Measurements from ENCODE around the gene SIGLEC11. TPM values are rescaled to one million over a fixed set of nuclear protein-coding genes. Genes with fewer than 3 reads are reported as not detected.

The SIGLEC11 gene
- polyA plus RNA-seq, 1 of the 3 experiments (the other 2 are of a cell fraction), result not detected

DNA sequence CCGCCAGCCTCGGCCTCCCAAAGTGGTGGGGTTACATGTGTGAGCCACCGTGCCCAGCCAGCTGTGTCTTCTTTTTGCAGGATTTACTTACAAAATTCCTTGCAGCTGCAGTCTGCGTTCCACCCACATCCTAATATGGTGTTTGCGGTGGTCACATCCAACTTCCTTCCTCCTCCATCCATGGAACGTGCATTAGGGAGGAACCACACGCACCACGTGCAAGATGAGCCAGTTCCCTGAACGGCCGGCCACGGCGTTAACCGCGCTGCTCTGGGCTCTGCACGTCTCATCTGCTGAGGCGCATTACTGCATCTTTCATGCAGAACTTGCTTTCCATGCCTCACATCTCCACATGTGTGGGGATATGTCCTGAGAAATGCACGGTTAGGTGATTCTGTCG is 13.0 kb upstream of the SIGLEC11 start:
- Histone ChIP-seq H3K4me2 (no peak overlapping the region), H3K27me3 (ENCODE audit: insufficient read depth) (no peaks in the 10 kb centered on the region), H3K9me3 (no peaks in the 10 kb centered on the region), H3K4me1 (ENCODE audit: control insufficient read depth in 1 of 2, insufficient read depth in 2 of 2, low read depth in 1 of 2, low read length in 1 of 2) (no peaks in the 10 kb centered on the region), H3K36me3 (replicated peaks in 1 of 2; ENCODE audit: control insufficient read depth in 1 of 2, insufficient read depth in 2 of 2, low read length in 1 of 2) (no peaks in the 10 kb centered on the region), H3F3A (replicated peaks; ENCODE audit: insufficient read depth) (no peaks in the 10 kb centered on the region), H3K27ac (ENCODE audit: low read depth in 2 of 2, low read length in 1 of 2) (no peak overlapping the region), H4K20me1 (ENCODE audit: insufficient read depth) (no peaks in the 10 kb centered on the region), H3K79me2 (ENCODE audit: insufficient read depth) (no peaks in the 10 kb centered on the region), H3K4me3 (ENCODE audit: low read depth in 2 of 2, low read length in 1 of 2) (no peak overlapping the region), H3K9me2 (no peaks in the 10 kb centered on the region), H3K9ac (no peak overlapping the region), H2AFZ (ENCODE audit: low read depth) (no peak overlapping the region)
- 61% methylated on average over 18 of the region's 18 CpGs for WGBS (ENCODE audit: low lambda C conversion rate)
- DNase-seq, result no peak
- TF ChIP-seq, protein P1, sequence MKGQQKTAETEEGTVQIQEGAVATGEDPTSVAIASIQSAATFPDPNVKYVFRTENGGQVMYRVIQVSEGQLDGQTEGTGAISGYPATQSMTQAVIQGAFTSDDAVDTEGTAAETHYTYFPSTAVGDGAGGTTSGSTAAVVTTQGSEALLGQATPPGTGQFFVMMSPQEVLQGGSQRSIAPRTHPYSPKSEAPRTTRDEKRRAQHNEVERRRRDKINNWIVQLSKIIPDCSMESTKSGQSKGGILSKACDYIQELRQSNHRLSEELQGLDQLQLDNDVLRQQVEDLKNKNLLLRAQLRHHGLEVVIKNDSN (IDR thresholded peaks at IDR 0.05; ENCODE audit: borderline replicate concordance, low read depth), result no peak
- TF ChIP-seq GABPA (IDR thresholded peaks at IDR 0.05; ENCODE audit: low read depth) (no peak), EZH2phosphoT487 (IDR thresholded peaks at IDR 0.05; ENCODE audit: borderline replicate concordance, low read depth) (no peak), TEAD4 (IDR thresholded peaks at IDR 0.05; ENCODE audit: borderline replicate concordance, insufficient read depth) (no peak), RAD21 (IDR thresholded peaks at IDR 0.05; ENCODE audit: low read length) (no peak), SIN3A (IDR thresholded peaks at IDR 0.05; ENCODE audit: borderline replicate concordance, low read depth, low read length) (no peak), FOSL2 (IDR thresholded peaks at IDR 0.05; ENCODE audit: borderline replicate concordance, low read depth) (no peak), TAF1 (IDR thresholded peaks at IDR 0.05; ENCODE audit: borderline replicate concordance, low read depth, low read length) (no peak), FOXJ3 (CRISPR knock-in tag; IDR thresholded peaks at IDR 0.05) (no peak), CHD2 (IDR thresholded peaks at IDR 0.05; ENCODE audit: low read length, partially characterized antibody) (no peak)
- TF ChIP-seq, protein P2, sequence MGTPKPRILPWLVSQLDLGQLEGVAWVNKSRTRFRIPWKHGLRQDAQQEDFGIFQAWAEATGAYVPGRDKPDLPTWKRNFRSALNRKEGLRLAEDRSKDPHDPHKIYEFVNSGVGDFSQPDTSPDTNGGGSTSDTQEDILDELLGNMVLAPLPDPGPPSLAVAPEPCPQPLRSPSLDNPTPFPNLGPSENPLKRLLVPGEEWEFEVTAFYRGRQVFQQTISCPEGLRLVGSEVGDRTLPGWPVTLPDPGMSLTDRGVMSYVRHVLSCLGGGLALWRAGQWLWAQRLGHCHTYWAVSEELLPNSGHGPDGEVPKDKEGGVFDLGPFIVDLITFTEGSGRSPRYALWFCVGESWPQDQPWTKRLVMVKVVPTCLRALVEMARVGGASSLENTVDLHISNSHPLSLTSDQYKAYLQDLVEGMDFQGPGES (IDR thresholded peaks at IDR 0.05; ENCODE audit: low read depth, low read length), result no peak
- TF ChIP-seq, protein P3, sequence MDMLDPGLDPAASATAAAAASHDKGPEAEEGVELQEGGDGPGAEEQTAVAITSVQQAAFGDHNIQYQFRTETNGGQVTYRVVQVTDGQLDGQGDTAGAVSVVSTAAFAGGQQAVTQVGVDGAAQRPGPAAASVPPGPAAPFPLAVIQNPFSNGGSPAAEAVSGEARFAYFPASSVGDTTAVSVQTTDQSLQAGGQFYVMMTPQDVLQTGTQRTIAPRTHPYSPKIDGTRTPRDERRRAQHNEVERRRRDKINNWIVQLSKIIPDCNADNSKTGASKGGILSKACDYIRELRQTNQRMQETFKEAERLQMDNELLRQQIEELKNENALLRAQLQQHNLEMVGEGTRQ (IDR thresholded peaks at IDR 0.05; ENCODE audit: borderline replicate concordance, low read depth, low read length), result no peak
- CTCF ChIA-PET, result no interaction called here
- POLR2A ChIA-PET, result interaction anchor here (0.6 kb wide), 1 partner anchor 233 kb away, joined by 6 read pairs; no protein-coding TSS in a partner anchor

DNA sequence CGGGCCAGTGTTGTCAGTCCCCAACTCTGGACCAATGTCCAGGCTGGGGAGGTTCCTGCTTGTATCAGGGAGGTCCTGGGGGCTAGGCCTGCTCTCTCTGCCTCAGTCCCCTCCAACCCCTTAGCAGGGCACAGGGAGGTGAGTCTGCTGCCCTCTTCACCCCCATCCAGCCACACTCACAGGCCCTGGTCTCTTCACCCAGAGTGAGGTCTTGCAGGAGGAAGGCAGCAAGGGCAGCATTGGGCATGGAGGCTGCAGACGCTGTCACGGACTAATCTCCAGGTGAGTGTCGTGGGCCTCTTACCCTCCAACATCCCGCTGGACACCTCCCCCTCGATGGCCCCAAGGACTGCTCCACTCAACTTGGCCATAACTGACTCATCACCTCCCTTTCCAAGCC is 11.9 kb upstream of the SIGLEC11 start:
- Histone ChIP-seq H3K9me3 (no peaks in the 10 kb centered on the region), H3K9me2 (no peaks in the 10 kb centered on the region), H2AFZ (ENCODE audit: low read depth) (no peak overlapping the region), H4K20me1 (ENCODE audit: insufficient read depth) (no peaks in the 10 kb centered on the region), H3K27ac (ENCODE audit: low read depth in 2 of 2, low read length in 1 of 2) (no peak overlapping the region), H3K27me3 (ENCODE audit: insufficient read depth) (peaks cover 11% of the 10 kb centered on the region), H3K9ac (no peak overlapping the region), H3K36me3 (replicated peaks in 1 of 2; ENCODE audit: control insufficient read depth in 1 of 2, insufficient read depth in 2 of 2, low read length in 1 of 2) (no peaks in the 10 kb centered on the region), H3K4me3 (ENCODE audit: low read depth in 2 of 2, low read length in 1 of 2) (no peak overlapping the region), H3K4me2 (no peak overlapping the region), H3F3A (replicated peaks; ENCODE audit: insufficient read depth) (no peaks in the 10 kb centered on the region), H3K79me2 (ENCODE audit: insufficient read depth) (no peaks in the 10 kb centered on the region), H3K4me1 (ENCODE audit: control insufficient read depth in 1 of 2, insufficient read depth in 2 of 2, low read depth in 1 of 2, low read length in 1 of 2) (no peaks in the 10 kb centered on the region)
- ChIA-PET POLR2A (no interaction called here), CTCF (interaction anchor here (0.7 to 1.1 kb wide), 2 partner anchors 9 to 11 kb away, joined by 4 to 6 read pairs; no protein-coding TSS in a partner anchor)
- DNase-seq, result no peak
- WGBS (ENCODE audit: low lambda C conversion rate), result 39% methylated on average over 6 of the region's 6 CpGs
- TF ChIP-seq FOXM1 (IDR thresholded peaks at IDR 0.05; ENCODE audit: low read depth) (no peak), CHD2 (IDR thresholded peaks at IDR 0.05; ENCODE audit: low read length, partially characterized antibody) (no peak), MEF2A (IDR thresholded peaks at IDR 0.05; ENCODE audit: borderline replicate concordance, low read depth) (no peak), TEAD4 (IDR thresholded peaks at IDR 0.05; ENCODE audit: borderline replicate concordance, insufficient read depth) (no peak), RAD21 (IDR thresholded peaks at IDR 0.05; ENCODE audit: low read length) (no peak), FOSL2 (IDR thresholded peaks at IDR 0.05; ENCODE audit: borderline replicate concordance, low read depth) (no peak), EZH2phosphoT487 (IDR thresholded peaks at IDR 0.05; ENCODE audit: borderline replicate concordance, low read depth) (no peak), SIN3A (IDR thresholded peaks at IDR 0.05; ENCODE audit: borderline replicate concordance, low read depth, low read length) (no peak), YY1 (IDR thresholded peaks at IDR 0.05; ENCODE audit: low read depth) (no peak), RFX5 (IDR thresholded peaks at IDR 0.05; ENCODE audit: low read length) (no peak), TAF1 (IDR thresholded peaks at IDR 0.05; ENCODE audit: borderline replicate concordance, low read depth, low read length) (no peak), RXRA (IDR thresholded peaks at IDR 0.05; ENCODE audit: borderline replicate concordance, low read depth) (no peak)
- TF ChIP-seq, protein P4, sequence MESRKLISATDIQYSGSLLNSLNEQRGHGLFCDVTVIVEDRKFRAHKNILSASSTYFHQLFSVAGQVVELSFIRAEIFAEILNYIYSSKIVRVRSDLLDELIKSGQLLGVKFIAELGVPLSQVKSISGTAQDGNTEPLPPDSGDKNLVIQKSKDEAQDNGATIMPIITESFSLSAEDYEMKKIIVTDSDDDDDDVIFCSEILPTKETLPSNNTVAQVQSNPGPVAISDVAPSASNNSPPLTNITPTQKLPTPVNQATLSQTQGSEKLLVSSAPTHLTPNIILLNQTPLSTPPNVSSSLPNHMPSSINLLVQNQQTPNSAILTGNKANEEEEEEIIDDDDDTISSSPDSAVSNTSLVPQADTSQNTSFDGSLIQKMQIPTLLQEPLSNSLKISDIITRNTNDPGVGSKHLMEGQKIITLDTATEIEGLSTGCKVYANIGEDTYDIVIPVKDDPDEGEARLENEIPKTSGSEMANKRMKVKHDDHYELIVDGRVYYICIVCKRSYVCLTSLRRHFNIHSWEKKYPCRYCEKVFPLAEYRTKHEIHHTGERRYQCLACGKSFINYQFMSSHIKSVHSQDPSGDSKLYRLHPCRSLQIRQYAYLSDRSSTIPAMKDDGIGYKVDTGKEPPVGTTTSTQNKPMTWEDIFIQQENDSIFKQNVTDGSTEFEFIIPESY (IDR thresholded peaks at IDR 0.05; ENCODE audit: borderline replicate concordance, low read depth), result no peak
- TF ChIP-seq, protein P5, sequence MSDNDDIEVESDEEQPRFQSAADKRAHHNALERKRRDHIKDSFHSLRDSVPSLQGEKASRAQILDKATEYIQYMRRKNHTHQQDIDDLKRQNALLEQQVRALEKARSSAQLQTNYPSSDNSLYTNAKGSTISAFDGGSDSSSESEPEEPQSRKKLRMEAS (IDR thresholded peaks at IDR 0.05; ENCODE audit: low read depth), result no peak
- TF ChIP-seq, protein P3 (IDR thresholded peaks at IDR 0.05; ENCODE audit: borderline replicate concordance, low read depth, low read length), result no peak

All from SK-N-SH (cell line).